Subcutaneous abdominal adipose tissue (tissue), 5 donors: Measurements from ENCODE around the gene KBTBD2.
"Not testable (repeated sequence)": the region's sequence is repeated elsewhere in the genome, so short reads cannot be mapped to it uniquely, and the experiment has no call there.

Experiments
- H3K27ac ChIP-seq: one replicate; pipeline ENCODE4 v1.7.0; 2013; ENCODE audit warnings: low read depth, mild to moderate bottlenecking, inconsistent platforms, low read length, moderate library complexity
- H3K27me3 ChIP-seq, 5 donors: one replicate each; pipeline ENCODE4 v1.7.0; 2013; ENCODE audit warnings: low read length in 5 of 5, inconsistent platforms in 1 of 5; ENCODE audit not compliant: control insufficient read depth in 5 of 5, insufficient read depth in 4 of 5
- H3K36me3 ChIP-seq, 5 donors: one replicate each; pipeline ENCODE4 v1.7.0; 2013; ENCODE audit warnings: low read length in 5 of 5; ENCODE audit not compliant: control insufficient read depth in 5 of 5, insufficient read depth in 5 of 5
- H3K4me1 ChIP-seq, 5 donors: one replicate each; pipeline ENCODE4 v1.7.0; 2013; ENCODE audit warnings: low read length in 5 of 5, mild to moderate bottlenecking in 3 of 5, moderate library complexity in 1 of 5; ENCODE audit not compliant: control insufficient read depth in 5 of 5, insufficient read depth in 5 of 5
- H3K4me3 ChIP-seq, 5 donors: one replicate each; pipeline ENCODE4 v1.7.0; 2013; ENCODE audit warnings: low read length in 5 of 5, low read depth in 1 of 5
- H3K9ac ChIP-seq, 5 donors: one replicate each; pipeline ENCODE4 v1.7.0; 2013; ENCODE audit warnings: low read length in 5 of 5, mild to moderate bottlenecking in 4 of 5, moderate library complexity in 3 of 5
- H3K9me3 ChIP-seq, 5 donors: one replicate each; pipeline ENCODE4 v1.7.0; 2013; ENCODE audit warnings: low read length in 5 of 5; ENCODE audit not compliant: control insufficient read depth in 5 of 5
- donor health status: healthy.
- donor health status: healthy.
- donor health status: healthy.
- donor health status: healthy.
- donor health status: healthy.

The KBTBD2 gene

GRCh38 chr7:32863872-32864271 is 27.7 kb downstream of the KBTBD2 start:
- not testable (repeated sequence) for H3K9me3 ChIP-seq, H3K4me3 ChIP-seq, H3K4me1 ChIP-seq, H3K27ac ChIP-seq, H3K9ac ChIP-seq, H3K27me3 ChIP-seq
- H3K36me3 ChIP-seq = peaks cover 4 to 13% (median 8%) of the 10 kb centered on the region in 5 donors

DNA sequence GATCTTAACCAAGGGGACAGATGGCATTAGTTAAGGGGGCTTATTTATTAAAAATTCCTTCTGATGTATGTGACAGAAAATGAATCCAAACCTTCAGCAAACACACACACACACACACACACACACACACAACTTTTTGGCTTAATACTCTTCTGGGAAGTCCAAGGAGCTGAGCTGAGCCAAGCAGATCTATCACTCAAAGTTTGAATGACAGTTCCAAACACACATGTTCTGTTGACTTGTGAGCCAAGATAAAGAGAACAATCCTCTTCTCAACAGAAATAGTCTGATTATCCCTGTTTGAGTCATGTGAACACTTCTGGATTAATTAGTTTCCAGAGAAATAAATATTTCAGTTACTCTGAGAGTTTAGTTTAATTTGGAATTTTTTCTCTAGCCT is 31.5 kb downstream of the KBTBD2 start:
- H3K27me3 ChIP-seq = no peaks in the 10 kb centered on the region
- no peak overlapping the region for H3K9ac ChIP-seq
- no peaks in the 10 kb centered on the region for H3K9me3 ChIP-seq
- no peak overlapping the region for H3K4me3 ChIP-seq
- no peak overlapping the region for H3K27ac ChIP-seq
- no peaks in the 10 kb centered on the region for H3K36me3 ChIP-seq
- peaks cover 0 to 6% (median 0%) of the 10 kb centered on the region in 5 donors for H3K4me1 ChIP-seq

- H3K9ac ChIP-seq = no peak overlapping the region
- H3K27ac ChIP-seq = no peak overlapping the region
- H3K27me3 ChIP-seq = no peaks in the 10 kb centered on the region
- H3K36me3 ChIP-seq = no peaks in the 10 kb centered on the region
- H3K9me3 ChIP-seq = no peaks in the 10 kb centered on the region
- no peak overlapping the region for H3K4me3 ChIP-seq
- H3K4me1 ChIP-seq = peaks cover 0 to 6% (median 0%) of the 10 kb centered on the region in 5 donors
These were observed 32.9 kb downstream of the KBTBD2 start for GRCh38 chr7:32858648-32859047.

- not testable (repeated sequence) for H3K27me3 ChIP-seq, H3K9ac ChIP-seq, H3K9me3 ChIP-seq, H3K36me3 ChIP-seq, H3K4me3 ChIP-seq, H3K27ac ChIP-seq, H3K4me1 ChIP-seq
These were observed 34.5 kb downstream of the KBTBD2 start for GRCh38 chr7:32857063-32857462.

- not testable (repeated sequence) for H3K27me3 ChIP-seq, H3K27ac ChIP-seq, H3K4me3 ChIP-seq, H3K36me3 ChIP-seq, H3K4me1 ChIP-seq, H3K9ac ChIP-seq, H3K9me3 ChIP-seq
These were observed 35.5 kb downstream of the KBTBD2 start for GRCh38 chr7:32855837-32856775.

DNA sequence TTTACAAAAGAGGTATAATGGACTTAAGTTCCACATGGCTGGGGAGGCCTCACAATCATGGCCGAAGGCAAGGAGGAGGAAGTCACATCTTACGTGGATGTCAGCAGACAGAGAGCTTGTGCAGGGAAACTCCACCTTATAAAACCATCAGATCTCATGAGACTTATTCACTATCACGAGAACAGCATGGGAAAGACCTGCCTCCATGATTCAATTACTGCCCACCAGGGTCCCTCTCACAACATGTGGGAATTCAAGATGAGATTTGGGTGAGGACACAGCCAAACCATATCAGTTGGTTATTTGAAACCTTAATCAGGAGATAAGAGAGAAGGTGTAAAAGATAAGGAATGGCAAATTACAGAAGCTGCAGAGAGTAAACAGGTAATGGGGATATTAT is 40.9 kb downstream of the KBTBD2 start:
- H3K9ac ChIP-seq, H3K9me3 ChIP-seq, H3K27me3 ChIP-seq, H3K4me1 ChIP-seq, H3K27ac ChIP-seq, H3K4me3 ChIP-seq, H3K36me3 ChIP-seq: not testable (repeated sequence)

- not testable (repeated sequence) for H3K9me3 ChIP-seq, H3K36me3 ChIP-seq, H3K27me3 ChIP-seq, H3K4me1 ChIP-seq, H3K4me3 ChIP-seq, H3K9ac ChIP-seq, H3K27ac ChIP-seq
These were observed 42.9 kb downstream of the KBTBD2 start for GRCh38 chr7:32848655-32849054.

GRCh38 chr7:32846630-32847225 is 44.8 kb downstream of the KBTBD2 start:
- Histone ChIP-seq H3K27ac (no peak overlapping the region), H3K27me3 (no peaks in the 10 kb centered on the region), H3K9me3 (no peaks in the 10 kb centered on the region), H3K4me3 (peak overlapping the region in 1 of 5 donors; percentile 26), H3K4me1 (peaks cover 0 to 4% (median 0%) of the 10 kb centered on the region in 5 donors), H3K9ac (no peak overlapping the region), H3K36me3 (no peaks in the 10 kb centered on the region)

DNA sequence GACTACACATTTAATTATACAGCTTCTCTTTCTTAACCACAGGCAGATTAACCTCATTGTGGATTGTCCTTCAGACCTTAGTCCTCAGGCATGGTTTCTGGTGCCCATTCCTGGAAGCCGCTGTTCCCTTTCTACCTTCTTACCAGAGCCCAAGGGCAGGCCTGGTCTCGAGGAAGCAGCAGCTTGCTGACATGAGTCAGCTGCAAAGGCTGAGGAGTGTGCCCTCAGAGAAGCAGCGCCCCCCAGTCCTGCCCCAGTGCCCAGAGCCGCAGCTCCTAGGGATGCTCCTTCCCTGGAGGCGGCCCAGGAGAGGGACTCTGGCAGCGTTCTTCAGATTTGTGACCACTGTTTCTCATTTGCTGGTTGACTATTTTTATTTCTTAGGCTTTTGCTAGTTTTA is 46.8 kb downstream of the KBTBD2 start:
- not testable (repeated sequence) for H3K9ac ChIP-seq, H3K36me3 ChIP-seq, H3K9me3 ChIP-seq, H3K4me1 ChIP-seq, H3K27ac ChIP-seq, H3K4me3 ChIP-seq, H3K27me3 ChIP-seq

GRCh38 chr7:32843763-32844162 is 47.8 kb downstream of the KBTBD2 start:
- H3K27me3 ChIP-seq, H3K9me3 ChIP-seq, H3K9ac ChIP-seq, H3K36me3 ChIP-seq, H3K4me1 ChIP-seq, H3K4me3 ChIP-seq, H3K27ac ChIP-seq: not testable (repeated sequence)
